CD14-positive monocyte (primary cell): ENCODE results near the gene ARL15. TPM values are rescaled to one million over a fixed set of nuclear protein-coding genes. Genes with fewer than 3 reads are reported as not detected.

Experiments
- DNase-seq, 3 donors: peaks; one replicate each; pipeline ENCODE4 v3.0.0-alpha.2; 2011 to 2022
- H2AFZ ChIP-seq: 2 replicates; pipeline ENCODE4 v1.6.0; 2012; ENCODE audit warnings: mild to moderate bottlenecking, low read depth, low read length, inconsistent platforms; ENCODE audit not compliant: insufficient read depth, poor library complexity, severe bottlenecking
- H3K27ac ChIP-seq, 2 donors: 1 replicate in 1 of 2; 2 replicates in 1 of 2; pipeline ENCODE4 v1.5.1; 2012 to 2013; ENCODE audit warnings: low read length in 2 of 2, control low read depth in 1 of 2, inconsistent platforms in 1 of 2, low read depth in 1 of 2, mild to moderate bottlenecking in 1 of 2
- H3K27me3 ChIP-seq, 2 donors: one replicate each; pipeline versions ENCODE4 v1.6.0 to v1.6.1; 2011 to 2013; ENCODE audit warnings: low read length in 2 of 2; ENCODE audit not compliant: control insufficient read depth in 2 of 2, insufficient read depth in 2 of 2
- H3K36me3 ChIP-seq, 2 donors: replicated peaks in 1 of 2; 1 replicate in 1 of 2; 2 replicates in 1 of 2; pipeline versions ENCODE4 v1.5.1 to v1.6.1; 2012 to 2013; ENCODE audit warnings: low read length in 2 of 2, control low read depth in 1 of 2, inconsistent platforms in 1 of 2, mild to moderate bottlenecking in 1 of 2; ENCODE audit not compliant: insufficient read depth in 2 of 2, control insufficient read depth in 1 of 2
- H3K4me1 ChIP-seq, 2 donors: 1 replicate in 1 of 2; 2 replicates in 1 of 2; pipeline versions ENCODE4 v1.5.1 to v1.6.1; 2012 to 2013; ENCODE audit warnings: low read length in 2 of 2, control low read depth in 1 of 2, inconsistent platforms in 1 of 2, mild to moderate bottlenecking in 1 of 2, moderate library complexity in 1 of 2; ENCODE audit not compliant: insufficient read depth in 2 of 2, control insufficient read depth in 1 of 2
- H3K4me2 ChIP-seq: replicated peaks from 2 replicates; pipeline ENCODE3; 2012; ENCODE audit warnings: low read length, moderate library complexity, mild to moderate bottlenecking; ENCODE audit not compliant: poor library complexity, severe bottlenecking; ENCODE audit errors: extremely low read depth
- H3K4me3 ChIP-seq, 3 experiments: fragments of 200-600 bp in 1 of 3; sonication (generic) in 1 of 3; replicated peaks in 1 of 3; 1 replicate in 2 of 3; 2 replicates in 1 of 3; pipeline ENCODE4 v1.5.1; 2011 to 2013; ENCODE audit warnings: low read length in 3 of 3, mild to moderate bottlenecking in 3 of 3, control low read depth in 2 of 3, low read depth in 2 of 3, inconsistent platforms in 1 of 3, moderate library complexity in 1 of 3
- H3K79me2 ChIP-seq: 2 replicates; pipeline ENCODE4 v1.6.0; 2012; ENCODE audit warnings: mild to moderate bottlenecking, control low read depth, inconsistent platforms, low read length, moderate library complexity; ENCODE audit not compliant: insufficient read depth
- H3K9ac ChIP-seq: 2 replicates; pipeline ENCODE4 v1.6.0; 2017; ENCODE audit warnings: low read length, mild to moderate bottlenecking; ENCODE audit not compliant: insufficient read depth, poor library complexity, severe bottlenecking
- H3K9me3 ChIP-seq, 2 donors: replicated peaks in 1 of 2; 1 replicate in 1 of 2; 2 replicates in 1 of 2; pipeline versions ENCODE4 v1.5.1 to v1.6.1; 2012 to 2013; ENCODE audit warnings: low read length in 2 of 2, control low read depth in 1 of 2; ENCODE audit not compliant: control insufficient read depth in 1 of 2, insufficient read depth in 1 of 2
- H4K20me1 ChIP-seq: 2 replicates; pipeline ENCODE4 v1.6.0; 2012; ENCODE audit warnings: mild to moderate bottlenecking, low read length, control low read depth, moderate library complexity; ENCODE audit not compliant: insufficient read depth
- H3K27ac Mint-ChIP-seq, 7 donors: one replicate each; pipeline ENCODE4 v1.8.0; 2020; ENCODE audit warnings: mild to moderate bottlenecking in 7 of 7, mixed read lengths in 7 of 7, moderate library complexity in 6 of 7, inconsistent platforms in 2 of 7
- H3K27me3 Mint-ChIP-seq, 3 donors: one replicate each; pipeline ENCODE4 v1.8.0; 2021 to 2022; ENCODE audit warnings: low read depth in 3 of 3, mild to moderate bottlenecking in 3 of 3, mixed read lengths in 3 of 3, moderate library complexity in 3 of 3, inconsistent platforms in 1 of 3
- H3K36me3 Mint-ChIP-seq, 2 donors: one replicate each; pipeline ENCODE4 v1.8.0; 2020; ENCODE audit warnings: mixed read lengths in 2 of 2, inconsistent platforms in 1 of 2, mild to moderate bottlenecking in 1 of 2
- H3K4me1 Mint-ChIP-seq: one replicate; pipeline ENCODE4 v1.8.0; 2020; ENCODE audit warnings: mild to moderate bottlenecking, mixed read lengths
- H3K4me3 Mint-ChIP-seq, 2 donors: one replicate each; pipeline ENCODE4 v1.8.0; 2020; ENCODE audit warnings: mild to moderate bottlenecking in 2 of 2, mixed read lengths in 2 of 2, moderate library complexity in 1 of 2
- H3K9me3 Mint-ChIP-seq, 7 donors: one replicate each; pipeline ENCODE4 v1.8.0; 2020 to 2022; ENCODE audit warnings: mixed read lengths in 7 of 7, mild to moderate bottlenecking in 6 of 7, moderate library complexity in 6 of 7, inconsistent platforms in 2 of 7
- CTCF ChIP-seq: fragments of 200-600 bp; IDR thresholded peaks from one replicate; pipeline ENCODE4 v1.8.0; 2022; ENCODE audit warnings: antibody characterized with exemption, mild to moderate bottlenecking
- WGBS: methylation state at CpG from one replicate; pipeline ENCODE4 v1.1.5; 2013; ENCODE audit warnings: missing lambda C conversion rate; ENCODE audit not compliant: insufficient coverage; 5-methylcytosine and 5-hydroxymethylcytosine counted together
- intact Hi-C, 2 donors: fragments of 100-400 bp; cut with micrococcal nuclease; formaldehyde crosslinking; loops; one replicate each; pipeline versions ENCODE4 v1.15.0 to v1.15.1; 2023
- polyA plus RNA-seq, 3 donors: library from polyadenylated mRNA; depleted of rRNA in 1 of 3; unstranded in 2 of 3; stranded (reverse) in 1 of 3; fragments of 300-500 nt in 2 of 3; fragments of >200 nt in 1 of 3; fragmentation: Illumina TruSeq in 2 of 3; gene quantifications; 1 replicate in 2 of 3; 2 replicates in 1 of 3; pipeline ENCODE4 v1.2.3, GENCODE V29; 2012 to 2021

The ARL15 gene
- polyA plus RNA-seq, 3 donors: 10.5 to 27.6 (median 18.0) TPM

- no peak overlapping the region for H3K9ac ChIP-seq
- Mint-ChIP-seq H3K27ac (no peak overlapping the region), H3K4me1 (no peaks in the 10 kb centered on the region), H3K4me3 (no peak overlapping the region), H3K36me3 (peaks cover 3 to 16% of the 10 kb centered on the region in 2 donors), H3K27me3 (no peaks in the 10 kb centered on the region), H3K9me3 (peaks cover 0 to 5% (median 2%) of the 10 kb centered on the region in 7 donors)
- H3K4me3 ChIP-seq: no peak overlapping the region
- H3K79me2 ChIP-seq: no peaks in the 10 kb centered on the region
- no peaks in the 10 kb centered on the region for H4K20me1 ChIP-seq
- no peaks in the 10 kb centered on the region for H3K4me1 ChIP-seq
- no peaks in the 10 kb centered on the region for H3K27me3 ChIP-seq
- H2AFZ ChIP-seq: no peak overlapping the region
- no peak for DNase-seq
- no peak for TF ChIP-seq CTCF
- H3K36me3 ChIP-seq: no peaks in the 10 kb centered on the region
- H3K9me3 ChIP-seq: peaks cover 0 to 1% of the 10 kb centered on the region in 2 donors
- intact Hi-C loops: no loop called here
- no peak overlapping the region for H3K27ac ChIP-seq
- WGBS: 100% methylated on average over 4 of the region's 5 CpGs
- no peak overlapping the region for H3K4me2 ChIP-seq
These were observed 324.6 kb downstream of the ARL15 start for GRCh38 chr5:53985796-53986195.

GRCh38 chr5:53984971-53985370 is 325.4 kb downstream of the ARL15 start:
- no peak for DNase-seq
- TF ChIP-seq CTCF: no peak
- H3K79me2 ChIP-seq: no peaks in the 10 kb centered on the region
- peaks cover 3 to 16% of the 10 kb centered on the region in 2 donors for H3K36me3 Mint-ChIP-seq
- no peaks in the 10 kb centered on the region for H3K4me1 ChIP-seq
- H3K9ac ChIP-seq: no peak overlapping the region
- H3K36me3 ChIP-seq: no peaks in the 10 kb centered on the region
- intact Hi-C loops: no loop called here
- no peak overlapping the region for H3K4me2 ChIP-seq
- no peak overlapping the region for H3K4me3 Mint-ChIP-seq
- H2AFZ ChIP-seq: no peak overlapping the region
- H3K9me3 Mint-ChIP-seq: peaks cover 0 to 9% (median 2%) of the 10 kb centered on the region in 7 donors
- H3K9me3 ChIP-seq: peaks cover 0 to 3% of the 10 kb centered on the region in 2 donors
- H3K27me3 Mint-ChIP-seq: no peaks in the 10 kb centered on the region
- H4K20me1 ChIP-seq: no peaks in the 10 kb centered on the region
- no peaks in the 10 kb centered on the region for H3K4me1 Mint-ChIP-seq
- H3K27ac Mint-ChIP-seq: no peak overlapping the region
- 100% methylated on average over 1 of the region's 1 CpG for WGBS
- no peak overlapping the region for H3K27ac ChIP-seq
- no peaks in the 10 kb centered on the region for H3K27me3 ChIP-seq
- no peak overlapping the region for H3K4me3 ChIP-seq
